Measurements from ENCODE around the gene RAE1.

The RAE1 gene

GRCh38 chr20:57401565-57401918 is 50.5 kb downstream of the RAE1 start:
- DNase-seq = no peak

GRCh38 chr20:57402206-57403125 is 51.4 kb downstream of the RAE1 start:
- no peak for DNase-seq

- no peak for DNase-seq
Observed at GRCh38 chr20:57403216-57403615, 52.2 kb downstream of the RAE1 start.

- DNase-seq = no peak
Observed at GRCh38 chr20:57404006-57404405, 53.0 kb downstream of the RAE1 start.

GRCh38 chr20:57404419-57405072 is 53.5 kb downstream of the RAE1 start:
- DNase-seq = no peak

GRCh38 chr20:57405236-57406016 is 54.4 kb downstream of the RAE1 start:
- DNase-seq = no peak

- DNase-seq = no peak
Observed at GRCh38 chr20:57407541-57407956, 56.5 kb downstream of the RAE1 start.

- no peak for DNase-seq
Observed at GRCh38 chr20:57408131-57408530, 57.1 kb downstream of the RAE1 start.

GRCh38 chr20:57408536-57409233 is 57.6 kb downstream of the RAE1 start:
- DNase-seq = no peak

GRCh38 chr20:57409316-57409671 is 58.2 kb downstream of the RAE1 start:
- no peak for DNase-seq

- no peak for DNase-seq
Observed at GRCh38 chr20:57409672-57410397, 58.8 kb downstream of the RAE1 start.

GRCh38 chr20:57410398-57410920 is 59.4 kb downstream of the RAE1 start:
- DNase-seq = no peak

GRCh38 chr20:57410924-57411323 is 59.9 kb downstream of the RAE1 start:
- no peak for DNase-seq

- DNase-seq = no peak
Observed at GRCh38 chr20:57411406-57412283, 60.6 kb downstream of the RAE1 start.

- no peak for DNase-seq
Observed at GRCh38 chr20:57412347-57413029, 61.4 kb downstream of the RAE1 start.

- no peak for DNase-seq
Observed at GRCh38 chr20:57413986-57414385, 62.9 kb downstream of the RAE1 start.

- DNase-seq = no peak
Observed at GRCh38 chr20:57414867-57415592, 64.0 kb downstream of the RAE1 start.

GRCh38 chr20:57415771-57416170 is 64.7 kb downstream of the RAE1 start:
- no peak for DNase-seq

GRCh38 chr20:57416296-57417022 is 65.4 kb downstream of the RAE1 start:
- DNase-seq = no peak
